OCI-LY7 (cell line): ENCODE measurements around the gene OLFML2B.

Source experiments
- EZH2phosphoT487 ChIP-seq: fragments of 200-600 bp; sonication (generic); IDR thresholded peaks from 2 replicates; pipeline ENCODE4 v1.6.1; 2018; ENCODE audit warnings: low read depth, borderline replicate concordance, mild to moderate bottlenecking, mixed run types, antibody characterized with exemption, low read length, moderate library complexity, mixed read lengths
- TF ChIP-seq, protein P1 (sequence below): fragments of 200-600 bp; sonication (generic); conservative IDR thresholded peaks from 2 replicates; pipeline ENCODE4 v1.5.1; 2014; ENCODE audit warnings: mild to moderate bottlenecking, antibody characterized with exemption, low read length, moderate library complexity, mixed read lengths

DNA sequence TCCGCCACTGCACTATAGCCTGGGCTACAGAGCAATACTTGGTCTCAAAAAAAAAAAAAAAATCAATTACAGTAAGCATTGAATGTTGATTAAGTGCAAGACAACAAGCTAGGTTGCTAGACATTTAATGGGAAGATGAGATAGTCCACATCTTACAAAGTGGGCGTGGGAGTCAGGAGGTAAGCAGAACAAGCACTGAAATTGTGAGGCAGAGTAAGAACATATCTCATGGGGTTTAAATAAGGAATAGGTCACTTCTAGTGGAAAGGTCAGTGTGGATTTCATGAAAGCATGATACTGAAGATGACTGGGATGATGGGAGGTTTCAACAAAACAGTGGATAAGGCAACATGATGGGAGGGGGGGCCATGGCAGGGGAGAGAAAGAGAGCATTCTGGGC is 1.9 kb upstream of the OLFML2B start:
- TF ChIP-seq, protein P1, sequence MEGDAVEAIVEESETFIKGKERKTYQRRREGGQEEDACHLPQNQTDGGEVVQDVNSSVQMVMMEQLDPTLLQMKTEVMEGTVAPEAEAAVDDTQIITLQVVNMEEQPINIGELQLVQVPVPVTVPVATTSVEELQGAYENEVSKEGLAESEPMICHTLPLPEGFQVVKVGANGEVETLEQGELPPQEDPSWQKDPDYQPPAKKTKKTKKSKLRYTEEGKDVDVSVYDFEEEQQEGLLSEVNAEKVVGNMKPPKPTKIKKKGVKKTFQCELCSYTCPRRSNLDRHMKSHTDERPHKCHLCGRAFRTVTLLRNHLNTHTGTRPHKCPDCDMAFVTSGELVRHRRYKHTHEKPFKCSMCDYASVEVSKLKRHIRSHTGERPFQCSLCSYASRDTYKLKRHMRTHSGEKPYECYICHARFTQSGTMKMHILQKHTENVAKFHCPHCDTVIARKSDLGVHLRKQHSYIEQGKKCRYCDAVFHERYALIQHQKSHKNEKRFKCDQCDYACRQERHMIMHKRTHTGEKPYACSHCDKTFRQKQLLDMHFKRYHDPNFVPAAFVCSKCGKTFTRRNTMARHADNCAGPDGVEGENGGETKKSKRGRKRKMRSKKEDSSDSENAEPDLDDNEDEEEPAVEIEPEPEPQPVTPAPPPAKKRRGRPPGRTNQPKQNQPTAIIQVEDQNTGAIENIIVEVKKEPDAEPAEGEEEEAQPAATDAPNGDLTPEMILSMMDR, result no peak
- TF ChIP-seq EZH2phosphoT487, result no peak
